Endothelial cell of umbilical vein (primary cell): ENCODE data around the gene KCNA2. TPM values are rescaled to one million over a fixed set of nuclear protein-coding genes. Genes with fewer than 3 reads are reported as not detected.

Source experiments
- BruUV-seq: library from RNA; stranded (reverse); fragments of 400-500 nt; replicated peaks from 2 replicates; lab custom pipeline; 2021; lab: Mats Ljungman, UMichigan
- CTCF ChIA-PET: fragments of 300-600, 350-600 bp; sonication (Branson Sonifier 250); formaldehyde crosslinking; loops from one replicate; lab custom pipeline; 2021; ENCODE audit warnings: antibody characterized with exemption, inconsistent platforms; lab: Charles Lee
- POLR2A ChIA-PET: fragments of 300-600, 350-600 bp; sonication (Branson Sonifier 250); formaldehyde crosslinking; loops from one replicate; lab custom pipeline; 2021; ENCODE audit warnings: antibody characterized with exemption, inconsistent platforms; lab: Charles Lee
- DNase-seq: peaks from one replicate; pipeline ENCODE4 v3.0.0-alpha.2; 2011; ENCODE audit warnings: low read depth, low spot score
- FAIRE-seq: peaks from 2 replicates; lab custom pipeline; 2011; peaks lifted over from hg19 to GRCh38; lab: Jason Lieb, UNC
- H2AFZ ChIP-seq: 2 replicates; pipeline ENCODE4 v1.6.0; 2012; ENCODE audit warnings: low read depth, low read length, control low read depth, inconsistent platforms
- H3K27ac ChIP-seq: 2 replicates; pipeline ENCODE4 v1.5.1; 2011; ENCODE audit warnings: low read depth, mild to moderate bottlenecking, control low read depth, low read length, moderate library complexity; ENCODE audit not compliant: insufficient read depth
- H3K27me3 ChIP-seq, 2 experiments: 2 replicates each; pipeline versions ENCODE4 v1.6.0 to v1.6.1; 2011; ENCODE audit warnings: low read length in 2 of 2, mixed read lengths in 1 of 2; ENCODE audit not compliant: control insufficient read depth in 2 of 2, insufficient read depth in 2 of 2
- H3K36me3 ChIP-seq, 2 experiments: 2 replicates in 1 of 2; 3 replicates in 1 of 2; pipeline ENCODE4 v1.5.1; 2011; ENCODE audit warnings: low read length in 2 of 2, mild to moderate bottlenecking in 1 of 2, moderate library complexity in 1 of 2; ENCODE audit not compliant: control insufficient read depth in 2 of 2, insufficient read depth in 2 of 2; ENCODE audit errors: extremely low read depth in 1 of 2
- H3K4me1 ChIP-seq: 3 replicates; pipeline ENCODE4 v1.5.1; 2011; ENCODE audit warnings: mild to moderate bottlenecking, low read length; ENCODE audit not compliant: control insufficient read depth, insufficient read depth; ENCODE audit errors: extremely low read depth
- H3K4me2 ChIP-seq: 2 replicates; pipeline ENCODE4 v1.6.1; 2011; ENCODE audit warnings: low read length, control low read depth, mixed read lengths; ENCODE audit not compliant: insufficient read depth
- H3K4me3 ChIP-seq, 3 experiments: fragments of 200-600 bp in 1 of 3; sonication (generic), shearing (Covaris generic) in 1 of 3; replicated peaks in 1 of 3; 2 replicates each; pipeline ENCODE4 v1.5.1; 2011 to 2016; ENCODE audit warnings: control low read depth in 3 of 3, low read length in 3 of 3, mild to moderate bottlenecking in 2 of 3, inconsistent platforms in 1 of 3, low read depth in 1 of 3, moderate library complexity in 1 of 3; ENCODE audit not compliant: insufficient read depth in 1 of 3
- H3K79me2 ChIP-seq: 2 replicates; pipeline ENCODE4 v1.6.0; 2012; ENCODE audit warnings: low read length, inconsistent platforms; ENCODE audit not compliant: control insufficient read depth, insufficient read depth
- H3K9ac ChIP-seq: replicated peaks from 2 replicates; pipeline ENCODE3; 2011; ENCODE audit warnings: low read length, control low read depth; ENCODE audit not compliant: insufficient read depth; ENCODE audit errors: extremely low read depth
- H3K9me1 ChIP-seq: replicated peaks from 3 replicates; pipeline ENCODE4 v1.6.0; 2011; ENCODE audit warnings: mild to moderate bottlenecking, low read length; ENCODE audit not compliant: control insufficient read depth, insufficient read depth; ENCODE audit errors: extremely low read depth
- H3K9me3 ChIP-seq: replicated peaks from 2 replicates; pipeline ENCODE4 v1.5.1; 2012; ENCODE audit warnings: low read length, inconsistent platforms; ENCODE audit not compliant: control insufficient read depth, insufficient read depth
- H4K20me1 ChIP-seq: replicated peaks from 2 replicates; pipeline ENCODE3; 2011; ENCODE audit warnings: mild to moderate bottlenecking, low read length; ENCODE audit not compliant: control insufficient read depth, insufficient read depth; ENCODE audit errors: extremely low read depth
- CTCF ChIP-seq, 2 donors: IDR thresholded peaks; 1 replicate in 1 of 2; 2 replicates in 1 of 2; pipeline ENCODE4 v1.5.1; 2011; ENCODE audit warnings: low read length in 2 of 2, mild to moderate bottlenecking in 2 of 2, moderate library complexity in 2 of 2, control low read depth in 1 of 2, inconsistent platforms in 1 of 2, low read depth in 1 of 2; ENCODE audit not compliant: insufficient read depth in 1 of 2; ENCODE audit errors: extremely low read depth in 1 of 2
- EZH2 ChIP-seq: IDR thresholded peaks from 2 replicates; pipeline ENCODE4 v1.6.1; 2012; ENCODE audit warnings: borderline replicate concordance, low read depth, mild to moderate bottlenecking, moderate library complexity, low read length, inconsistent platforms; ENCODE audit not compliant: severe bottlenecking
- GATA2 ChIP-seq: IDR thresholded peaks from 2 replicates; pipeline ENCODE4 v1.7.0; 2011; ENCODE audit warnings: low read depth, mild to moderate bottlenecking, moderate library complexity, mixed read lengths, low read length; ENCODE audit not compliant: insufficient read length, insufficient read depth
- JUN ChIP-seq: IDR thresholded peaks from 2 replicates; pipeline ENCODE4 v1.6.1; 2011; ENCODE audit warnings: borderline replicate concordance, low read depth; ENCODE audit not compliant: insufficient read length, insufficient read depth
- MAX ChIP-seq: IDR thresholded peaks from 2 replicates; pipeline ENCODE4 v1.6.1; 2011; ENCODE audit not compliant: insufficient read depth, insufficient read length
- POLR2A ChIP-seq: IDR thresholded peaks from 2 replicates; pipeline ENCODE4 v1.6.1; 2012; ENCODE audit warnings: low read depth, mild to moderate bottlenecking, control low read depth, low read length
- dilution Hi-C: fragments of 300-500 bp; cut with MboI; formaldehyde crosslinking; loops from one replicate; pipeline ENCODE4 v1.15.0; 2019; ENCODE audit warnings: low sequenced_read_pairs; ENCODE audit not compliant: extremely low pct_ligation_motif_present
- intact Hi-C: fragments of 100-400 bp; cut with micrococcal nuclease; formaldehyde crosslinking; loops from one replicate; pipeline ENCODE4 v1.10.0; 2022
- polyA plus RNA-seq, 4 experiments: library from polyadenylated mRNA; depleted of rRNA in 3 of 4; stranded (reverse) in 3 of 4; unstranded in 1 of 4; fragments of >200 nt; gene quantifications; 2 replicates each; pipeline versions ENCODE4 v1.2.1 to v1.2.3, GENCODE V29; 2011 to 2012; ENCODE audit warnings: missing spikeins in 1 of 4
- total RNA-seq: library from RNA; stranded (reverse); gene quantifications from 2 replicates; pipeline ENCODE4 v1.2.3, GENCODE V29; 2021

KCNA2 gene
- total and polyA plus RNA-seq, 2 donors (not counting 3 experiments of a cell fraction or from before 2014, with no cell fraction given) = not detected

GRCh38 chr1:110643879-110644472 is 37.8 kb upstream of the KCNA2 start:
- TF ChIP-seq JUN (no peak), GATA2 (no peak), POLR2A (no peak), MAX (no peak), EZH2 (no peak), CTCF (IDR thresholded peaks at IDR 0.05; ENCODE audit: extremely low read depth in 1 of 2, insufficient read depth in 1 of 2, low read depth in 1 of 2, low read length in 2 of 2) (no peak)
- no peaks in the 10 kb centered on the region for H3K36me3 ChIP-seq
- CTCF ChIA-PET = interaction anchor here (1.0 kb wide), 1 partner anchor 140 kb away, joined by 6 read pairs; no protein-coding TSS in a partner anchor
- no TSS peak for BruUV-seq
- H3K27ac ChIP-seq = no peak overlapping the region
- FAIRE-seq (no peak), DNase-seq (no peak)
- H3K9me3 ChIP-seq = no peaks in the 10 kb centered on the region
- dilution Hi-C loops (no loop called here), intact Hi-C loops (no loop called here)
- H3K4me3 ChIP-seq = no peak overlapping the region
- H3K27me3 ChIP-seq = no peaks in the 10 kb centered on the region
- H3K9me1 ChIP-seq = no peaks in the 10 kb centered on the region
- no peak overlapping the region for H3K4me2 ChIP-seq
- H4K20me1 ChIP-seq = no peaks in the 10 kb centered on the region
- H3K4me1 ChIP-seq = no peaks in the 10 kb centered on the region
- no peaks in the 10 kb centered on the region for H3K79me2 ChIP-seq
- POLR2A ChIA-PET = no interaction called here
- H3K9ac ChIP-seq = no peak overlapping the region
- no peak overlapping the region for H2AFZ ChIP-seq
